Gastroesophageal sphincter (tissue), 4 donors: ENCODE data around the gene FABP3. TPM values are rescaled to one million over a fixed set of nuclear protein-coding genes. Genes with fewer than 3 reads are reported as not detected.

ENCODE experiments used
- ATAC-seq: fragments of 150-250 bp; one replicate; pipeline ENCODE4 v1.9.1; 2016; ENCODE audit warnings: mild to moderate bottlenecking, moderate library complexity
- H3K27ac ChIP-seq, 4 donors: fragments of 200-600 bp; sonication (generic) in 3 of 4; 1 replicate in 3 of 4; 2 replicates in 1 of 4; pipeline ENCODE4 v1.5.1; 2016 to 2019
- H3K27me3 ChIP-seq: fragments of 200-600 bp; sonication (generic); one replicate; pipeline ENCODE4 v1.5.1; 2019
- H3K36me3 ChIP-seq, 2 donors: fragments of 200-600 bp; sonication (generic); one replicate each; pipeline ENCODE4 v1.5.1; 2019; ENCODE audit warnings: control low read depth in 1 of 2
- H3K4me1 ChIP-seq, 3 donors: fragments of 200-600 bp; sonication (generic); 1 replicate in 2 of 3; 2 replicates in 1 of 3; pipeline ENCODE4 v1.5.1; 2016 to 2019; ENCODE audit warnings: control low read depth in 2 of 3
- H3K4me3 ChIP-seq, 2 donors: fragments of 200-600 bp; sonication (generic); one replicate each; pipeline ENCODE4 v1.5.1; 2019; ENCODE audit warnings: mild to moderate bottlenecking in 1 of 2, moderate library complexity in 1 of 2
- H3K9me3 ChIP-seq, 3 donors: fragments of 200-600 bp; sonication (generic); one replicate each; pipeline ENCODE4 v1.5.1; 2017 to 2019; ENCODE audit warnings: control low read depth in 2 of 3
- EP300 ChIP-seq: sonication (generic); formaldehyde crosslinking; IDR thresholded peaks from one replicate; pipeline ENCODE4 v1.6.1; 2017; ENCODE audit warnings: antibody characterized with exemption, mild to moderate bottlenecking
- POLR2A ChIP-seq, 2 donors: fragments of 450-650 bp; IDR thresholded peaks; one replicate each; pipeline ENCODE4 v1.6.1; 2017; ENCODE audit warnings: antibody characterized with exemption in 2 of 2, mild to moderate bottlenecking in 2 of 2, moderate library complexity in 1 of 2
- POLR2AphosphoS5 ChIP-seq: sonication (generic); formaldehyde crosslinking; IDR thresholded peaks from one replicate; pipeline ENCODE4 v1.6.1; 2017; ENCODE audit warnings: antibody characterized with exemption
- WGBS, 2 donors: methylation state at CpG; one replicate each; pipeline ENCODE4 v1.1.5; 2018; ENCODE audit warnings: low coverage in 1 of 2; 5-methylcytosine and 5-hydroxymethylcytosine counted together
- total RNA-seq, 4 donors: library from RNA; depleted of rRNA; stranded (reverse); fragments of >200 nt; gene quantifications; one replicate each; pipeline ENCODE4 v1.1.0, GENCODE V29; 2016
- TF ChIP-seq, protein P1 (sequence below), 4 experiments: fragments of 200-600 bp in 2 of 4; fragments of 450-650 bp in 2 of 4; sonication (generic) in 1 of 4; IDR thresholded peaks; one replicate each; pipeline ENCODE4 v1.5.1; 2017 to 2019; ENCODE audit warnings: antibody characterized with exemption in 4 of 4, mild to moderate bottlenecking in 2 of 4, moderate library complexity in 2 of 4

The FABP3 gene
- total RNA-seq, 4 donors from 2014 or later = 25.8 to 39.4 (median 32.9) TPM

DNA sequence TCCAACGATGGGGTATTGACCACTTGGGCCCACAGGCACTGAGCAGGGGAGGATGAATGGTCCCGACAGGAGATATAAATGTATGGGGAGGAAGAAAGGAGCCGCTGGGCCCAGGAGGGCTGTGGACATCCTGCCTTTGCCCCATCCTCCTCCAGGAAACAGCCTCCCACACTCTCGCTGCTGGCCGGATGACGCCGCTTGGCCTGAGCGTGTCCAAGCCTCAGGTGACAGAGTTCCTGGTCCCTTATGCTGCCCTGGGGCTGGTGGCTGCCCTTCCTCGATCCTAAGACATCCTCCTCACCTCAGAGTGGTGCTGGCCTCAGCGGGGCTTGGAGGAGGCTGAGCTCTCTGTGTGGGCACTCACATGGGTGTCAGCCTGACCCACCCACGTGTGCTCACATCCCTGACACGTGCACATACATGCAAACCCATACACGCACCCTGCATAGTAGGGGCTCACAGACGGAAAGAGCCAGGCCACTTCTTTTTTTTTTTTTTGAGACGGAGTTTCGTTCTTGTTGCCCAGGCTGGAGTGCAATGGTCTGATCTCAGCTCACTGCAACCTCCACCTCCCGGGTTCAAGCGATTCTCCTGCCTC, 34.3 kb upstream of the FABP3 start:
- H3K4me3 ChIP-seq = no peak overlapping the region
- no peak overlapping the region for H3K27ac ChIP-seq
- no peaks in the 10 kb centered on the region for H3K4me1 ChIP-seq
- WGBS, 2 donors = 81 to 83% methylated on average over 3 to 7 of the region's 18 CpGs
- no peak for ATAC-seq
- peaks cover 26% of the 10 kb centered on the region for H3K27me3 ChIP-seq
- no peaks in the 10 kb centered on the region for H3K36me3 ChIP-seq
- H3K9me3 ChIP-seq = no peaks in the 10 kb centered on the region
- TF ChIP-seq, protein P1, sequence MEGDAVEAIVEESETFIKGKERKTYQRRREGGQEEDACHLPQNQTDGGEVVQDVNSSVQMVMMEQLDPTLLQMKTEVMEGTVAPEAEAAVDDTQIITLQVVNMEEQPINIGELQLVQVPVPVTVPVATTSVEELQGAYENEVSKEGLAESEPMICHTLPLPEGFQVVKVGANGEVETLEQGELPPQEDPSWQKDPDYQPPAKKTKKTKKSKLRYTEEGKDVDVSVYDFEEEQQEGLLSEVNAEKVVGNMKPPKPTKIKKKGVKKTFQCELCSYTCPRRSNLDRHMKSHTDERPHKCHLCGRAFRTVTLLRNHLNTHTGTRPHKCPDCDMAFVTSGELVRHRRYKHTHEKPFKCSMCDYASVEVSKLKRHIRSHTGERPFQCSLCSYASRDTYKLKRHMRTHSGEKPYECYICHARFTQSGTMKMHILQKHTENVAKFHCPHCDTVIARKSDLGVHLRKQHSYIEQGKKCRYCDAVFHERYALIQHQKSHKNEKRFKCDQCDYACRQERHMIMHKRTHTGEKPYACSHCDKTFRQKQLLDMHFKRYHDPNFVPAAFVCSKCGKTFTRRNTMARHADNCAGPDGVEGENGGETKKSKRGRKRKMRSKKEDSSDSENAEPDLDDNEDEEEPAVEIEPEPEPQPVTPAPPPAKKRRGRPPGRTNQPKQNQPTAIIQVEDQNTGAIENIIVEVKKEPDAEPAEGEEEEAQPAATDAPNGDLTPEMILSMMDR (IDR thresholded peaks at IDR 0.05) = no peak
- TF ChIP-seq POLR2A (IDR thresholded peaks at IDR 0.05) (no peak), POLR2AphosphoS5 (no peak), EP300 (no peak)

DNA sequence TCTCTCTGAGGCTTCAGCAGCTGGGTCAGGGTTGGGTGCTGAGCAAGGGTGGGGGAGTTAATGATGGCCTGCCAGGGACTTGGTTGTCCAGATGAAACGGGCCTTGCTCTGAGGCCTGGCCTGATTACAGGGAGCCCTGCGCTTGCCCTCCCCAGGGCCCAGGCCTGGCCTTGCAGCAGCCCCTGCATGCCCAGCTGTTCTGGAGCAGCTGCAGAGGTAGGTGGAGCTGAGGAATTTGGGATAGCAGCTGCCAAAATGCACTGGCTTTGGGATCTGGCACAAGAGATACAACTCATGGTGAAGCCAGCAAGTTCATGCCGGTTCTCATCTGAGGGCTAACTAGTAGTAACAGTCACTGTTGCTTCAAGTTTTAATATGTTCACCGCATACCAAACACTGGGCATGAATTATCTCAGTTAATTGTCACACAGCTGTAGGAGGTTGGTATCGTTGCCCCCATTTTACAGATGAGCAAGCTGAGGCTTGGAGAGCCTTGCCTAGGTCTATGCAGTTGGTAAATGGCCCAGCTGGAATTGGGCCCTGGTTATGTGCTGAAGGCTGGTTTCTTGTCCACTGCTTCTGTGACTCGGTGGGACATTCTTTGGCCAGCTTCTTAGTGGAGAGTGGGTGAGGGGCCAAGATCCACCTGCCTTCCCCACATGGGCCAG, 32.8 kb upstream of the FABP3 start:
- H3K4me1 ChIP-seq = no peaks in the 10 kb centered on the region
- no peak overlapping the region for H3K27ac ChIP-seq
- no peaks in the 10 kb centered on the region for H3K9me3 ChIP-seq
- WGBS, 2 donors = 80 to 89% methylated on average over 2 of the region's 6 CpGs
- no peaks in the 10 kb centered on the region for H3K36me3 ChIP-seq
- no peak overlapping the region for H3K4me3 ChIP-seq
- peaks cover 25% of the 10 kb centered on the region for H3K27me3 ChIP-seq
- TF ChIP-seq EP300 (no peak), POLR2AphosphoS5 (no peak), POLR2A (IDR thresholded peaks at IDR 0.05) (no peak)
- TF ChIP-seq, protein P1 (IDR thresholded peaks at IDR 0.05) = no peak
- ATAC-seq = no peak

DNA sequence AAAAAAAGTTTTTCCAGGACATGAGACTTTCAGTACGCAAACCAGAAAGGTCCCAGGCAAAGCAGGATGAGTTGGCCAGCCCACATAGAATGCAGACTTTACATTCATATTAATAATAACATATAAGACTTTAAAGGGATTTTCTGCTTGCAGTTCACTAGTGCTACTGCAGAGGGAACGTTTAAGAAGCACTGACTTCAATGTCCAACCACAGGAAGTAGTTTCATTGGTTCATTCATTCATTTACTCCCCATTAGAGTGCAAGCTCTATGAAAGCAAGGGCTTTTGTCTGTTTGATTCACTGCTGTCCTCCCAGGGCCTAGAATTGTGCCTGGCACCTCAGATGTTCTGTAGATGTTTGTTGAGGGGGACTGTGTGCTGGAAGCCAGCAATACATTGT, 28.4 kb upstream of the FABP3 start:
- H3K4me1 ChIP-seq = no peaks in the 10 kb centered on the region
- WGBS, 2 donors = 31% methylated on average over 2 of the region's 2 CpGs; no CpG with 5 or more reads in 1 of the 2 donors
- ATAC-seq = no peak
- H3K27ac ChIP-seq = no peak overlapping the region
- no peak overlapping the region for H3K4me3 ChIP-seq
- peaks cover 5% of the 10 kb centered on the region for H3K27me3 ChIP-seq
- no peaks in the 10 kb centered on the region for H3K36me3 ChIP-seq
- no peaks in the 10 kb centered on the region for H3K9me3 ChIP-seq
- TF ChIP-seq, protein P1 (IDR thresholded peaks at IDR 0.05) = no peak
- no peak for TF ChIP-seq POLR2AphosphoS5

DNA sequence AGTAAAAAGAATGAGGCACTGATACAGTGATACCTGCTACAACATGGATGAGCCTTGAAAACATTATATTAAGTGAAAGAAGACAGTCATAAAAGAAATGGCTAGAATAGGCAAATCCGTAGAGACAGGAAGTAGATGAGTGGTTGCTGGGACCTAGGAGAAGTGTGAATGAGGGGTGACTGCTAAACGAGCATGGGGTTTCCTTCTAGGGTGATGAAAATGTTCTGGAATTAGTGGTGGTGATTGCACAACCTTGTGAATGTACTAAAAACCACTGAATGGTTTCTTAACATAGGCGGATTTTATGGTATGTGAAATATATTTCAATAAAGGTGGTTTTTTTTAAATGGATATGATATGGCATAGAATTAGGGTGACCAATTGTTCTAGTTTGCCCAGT, 27.5 kb upstream of the FABP3 start:
- 41 to 61% methylated on average over 3 of the region's 3 CpGs for WGBS, 2 donors

More for the DNA sequence above, 27.5 kb upstream of the FABP3 start:
- Histone ChIP-seq H3K4me1 (no peaks in the 10 kb centered on the region), H3K27me3 (peaks cover 5% of the 10 kb centered on the region), H3K9me3 (no peaks in the 10 kb centered on the region), H3K4me3 (no peak overlapping the region), H3K27ac (no peak overlapping the region), H3K36me3 (no peaks in the 10 kb centered on the region)
- TF ChIP-seq EP300 (no peak), POLR2A (IDR thresholded peaks at IDR 0.05) (no peak), POLR2AphosphoS5 (no peak)
- TF ChIP-seq, protein P1 (IDR thresholded peaks at IDR 0.05) = no peak
- no peak for ATAC-seq
